ENCODE data around the gene MEG3. TPM values are rescaled to one million over a fixed set of nuclear protein-coding genes. Genes with fewer than 3 reads are reported as not detected.

Gene MEG3
- total RNA-seq, 4 donors from 2014 or later, result 101 to 177 (median 167) TPM

DNA sequence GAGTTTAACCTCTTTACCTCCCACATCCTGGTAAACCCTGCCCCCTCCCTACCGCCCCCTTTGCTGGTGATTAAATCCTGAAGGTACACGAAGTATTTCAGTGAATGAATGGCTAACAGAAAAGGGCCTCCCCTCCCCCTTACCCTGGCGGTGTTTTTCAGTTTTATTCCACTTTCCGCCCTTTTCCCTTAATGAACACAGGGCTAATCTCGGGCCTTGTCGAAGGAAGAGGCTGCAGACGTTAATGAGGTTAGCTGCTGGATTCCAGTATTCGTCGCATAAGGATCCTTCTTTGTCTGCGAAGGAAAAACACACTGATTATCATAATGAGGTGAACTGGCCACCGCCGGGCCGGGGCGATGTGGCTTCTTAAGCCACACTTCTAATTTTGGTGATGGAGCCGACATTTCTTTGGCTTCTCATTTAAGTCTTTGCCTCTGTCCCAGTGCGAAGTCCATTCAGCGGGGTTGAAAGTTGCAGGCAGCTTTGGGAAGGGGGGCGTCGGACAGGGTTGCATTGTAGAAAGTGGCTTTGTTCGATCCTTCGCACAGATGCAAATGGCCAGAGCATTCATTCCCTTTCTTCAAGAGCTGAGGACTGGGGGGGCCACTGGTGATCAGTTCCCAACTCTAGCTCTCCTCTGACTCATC lies 6.5 kb downstream of the MEG3 start:
- H3K9me3 ChIP-seq, result peaks cover 0 to 11% (median 0%) of the 10 kb centered on the region in 4 donors
- no peak for DNase-seq (ENCODE audit: low spot score in 2 of 2)
- no peaks in the 10 kb centered on the region for H3K4me1 ChIP-seq
- no peak overlapping the region for H3K4me3 ChIP-seq
- whole genome bisulfite sequencing, 2 donors, result 60 to 63% methylated on average over 21 of the region's 21 CpGs
- peaks cover 0 to 11% of the 10 kb centered on the region in 2 donors for H3K27me3 ChIP-seq
- H3K27ac ChIP-seq, result no peak overlapping the region
- peaks cover 0 to 4% (median 0%) of the 10 kb centered on the region in 3 donors for H3K36me3 ChIP-seq
- no peak for TF ChIP-seq POLR2A (IDR thresholded peaks at IDR 0.05)
- no peak for TF ChIP-seq EP300 (IDR thresholded peaks at IDR 0.05)
- no peak for TF ChIP-seq CTCF (IDR thresholded peaks at IDR 0.05)

GRCh38 chr14:100834082-100834793 lies 8.3 kb downstream of the MEG3 start:
- Histone ChIP-seq H3K36me3 (peaks cover 0 to 4% (median 0%) of the 10 kb centered on the region in 3 donors), H3K27me3 (peaks cover 0 to 4% of the 10 kb centered on the region in 2 donors), H3K4me3 (no peak overlapping the region), H3K27ac (no peak overlapping the region), H3K4me1 (peaks cover 0 to 4% (median 0%) of the 10 kb centered on the region in 4 donors), H3K9me3 (no peaks in the 10 kb centered on the region)
- TF ChIP-seq POLR2A (IDR thresholded peaks at IDR 0.05), result no peak
- TF ChIP-seq CTCF (IDR thresholded peaks at IDR 0.05), result no peak
- no peak for TF ChIP-seq EP300 (IDR thresholded peaks at IDR 0.05)
- WGBS, 2 donors, result 92% methylated on average over 15 of the region's 15 CpGs
- DNase-seq (ENCODE audit: low spot score in 2 of 2), result no peak

DNA sequence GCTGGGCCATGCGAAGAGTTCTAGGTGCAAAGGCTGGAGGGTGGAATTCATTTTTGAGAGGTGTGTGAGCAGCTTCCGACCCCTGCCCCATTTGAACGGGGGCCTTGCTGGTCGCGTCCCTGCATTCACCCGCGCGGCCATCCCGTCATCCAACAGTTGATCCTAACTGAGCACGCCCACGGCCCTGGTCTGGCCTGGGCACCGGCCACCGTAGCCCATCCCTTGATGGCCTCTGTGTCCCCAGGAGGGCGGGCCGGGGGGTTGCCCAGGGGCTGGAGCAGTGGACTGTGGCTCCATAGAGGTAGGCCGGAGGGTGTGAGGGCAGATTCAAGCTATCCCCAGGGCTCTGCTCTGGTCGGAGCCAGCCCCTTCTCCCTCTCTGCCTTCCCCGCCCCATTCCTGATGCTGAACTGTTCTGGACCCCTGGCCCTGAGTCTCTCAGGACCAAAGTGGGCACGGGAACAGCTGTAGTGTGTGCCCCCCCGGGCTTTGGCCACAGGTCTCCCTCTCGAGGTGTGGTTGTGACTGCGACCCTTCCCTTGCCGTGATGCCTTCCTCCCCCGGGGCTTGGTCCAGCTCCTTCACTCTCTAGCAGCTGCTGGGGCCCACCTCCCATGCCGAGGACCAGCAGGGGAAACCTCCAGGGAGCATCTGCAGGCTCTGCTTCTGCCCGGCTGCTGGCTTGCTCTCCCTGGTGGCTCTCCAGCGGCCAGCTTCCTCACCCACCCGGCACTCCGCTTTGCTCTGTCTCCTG lies 9.1 kb downstream of the MEG3 start:
- TF ChIP-seq EP300 (IDR thresholded peaks at IDR 0.05) (no peak), POLR2A (IDR thresholded peaks at IDR 0.05) (no peak), CTCF (IDR thresholded peaks at IDR 0.05) (no peak)
- DNase-seq (ENCODE audit: low spot score in 2 of 2), result no peak
- H3K27me3 ChIP-seq, result peaks cover 0 to 4% of the 10 kb centered on the region in 2 donors
- H3K4me1 ChIP-seq, result peaks cover 0 to 5% (median 0%) of the 10 kb centered on the region in 4 donors
- no peak overlapping the region for H3K4me3 ChIP-seq
- WGBS, 2 donors, result 63 to 69% methylated on average over 15 to 25 of the region's 29 CpGs
- H3K9me3 ChIP-seq, result no peaks in the 10 kb centered on the region
- no peak overlapping the region for H3K27ac ChIP-seq
- peaks cover 0 to 4% (median 0%) of the 10 kb centered on the region in 3 donors for H3K36me3 ChIP-seq

GRCh38 chr14:100835548-100836310 lies 9.8 kb downstream of the MEG3 start:
- peaks cover 0 to 4% of the 10 kb centered on the region in 2 donors for H3K27me3 ChIP-seq
- no peak for DNase-seq (ENCODE audit: low spot score in 2 of 2)
- no peaks in the 10 kb centered on the region for H3K9me3 ChIP-seq
- 90% methylated on average over 21 to 23 of the region's 24 CpGs for WGBS, 2 donors
- no peak overlapping the region for H3K27ac ChIP-seq
- peaks cover 0 to 4% (median 0%) of the 10 kb centered on the region in 3 donors for H3K36me3 ChIP-seq
- TF ChIP-seq POLR2A (IDR thresholded peaks at IDR 0.05), result no peak
- TF ChIP-seq CTCF (IDR thresholded peaks at IDR 0.05), result no peak
- TF ChIP-seq EP300 (IDR thresholded peaks at IDR 0.05), result no peak
- no peak overlapping the region for H3K4me3 ChIP-seq
- H3K4me1 ChIP-seq, result peaks cover 0 to 5% (median 0%) of the 10 kb centered on the region in 4 donors

Measured in tibial nerve (tissue), 4 donors.